ENCODE data around the gene OR51A7.
"Not testable (repeated sequence)": the region's sequence is repeated elsewhere in the genome, so short reads cannot be mapped to it uniquely, and the experiment has no call there.

The OR51A7 gene

DNA sequence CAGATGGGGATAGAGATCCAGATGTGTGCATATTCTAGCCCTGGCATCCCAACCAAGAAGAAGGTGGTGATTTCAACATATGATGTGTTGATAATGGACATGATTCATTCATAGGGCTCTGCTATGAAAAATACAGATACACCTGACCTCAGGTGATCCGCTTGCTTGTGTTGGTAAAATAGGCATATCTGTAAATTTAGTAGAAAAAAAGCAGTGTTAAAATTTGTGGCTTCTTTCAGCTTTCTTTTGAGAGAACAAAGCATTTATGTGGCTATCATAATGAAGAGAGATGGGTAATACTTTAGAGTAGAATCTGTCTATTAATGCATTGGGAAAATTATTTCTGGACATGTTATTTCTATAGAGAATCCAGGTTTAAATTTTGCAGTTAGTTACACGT, 52.0 kb downstream of the OR51A7 start, which contains the start of gene OR51A2:
Gene OR51A2, minus strand, starts transcription at position 101 of the 400 bp plus-strand sequence. Its CDS starts 0 bp downstream, at position 101.
- not testable (repeated sequence) for DNase-seq (ENCODE audit: low read depth in 2 of 2)

GRCh38 chr11:4957396-4957795, 53.8 kb downstream of the OR51A7 start:
- DNase-seq (ENCODE audit: low read depth in 2 of 2) = no peak
